H9 (cell line): ENCODE results near the gene PHKA2. TPM values are rescaled to one million over a fixed set of nuclear protein-coding genes. Genes with fewer than 3 reads are reported as not detected.

Experiments used
- DNase-seq: peaks from one replicate; pipeline ENCODE4 v3.0.0-alpha.2; 2017
- H2AFZ ChIP-seq: one replicate; pipeline ENCODE4 v1.6.1; 2013; ENCODE audit warnings: mild to moderate bottlenecking, low read length, control low read depth, moderate library complexity
- H2AK5ac ChIP-seq: 2 replicates; pipeline ENCODE4 v1.6.1; 2013; ENCODE audit warnings: low read length, control low read depth, mixed read lengths; ENCODE audit not compliant: insufficient read length
- H2BK120ac ChIP-seq: one replicate; pipeline ENCODE4 v1.6.1; 2013; ENCODE audit warnings: low read depth, mild to moderate bottlenecking, low read length, control low read depth, inconsistent platforms; ENCODE audit not compliant: poor library complexity, severe bottlenecking
- H2BK12ac ChIP-seq: 2 replicates; pipeline ENCODE4 v1.6.1; 2013; ENCODE audit warnings: low read length, control low read depth, mixed read lengths, low read depth; ENCODE audit not compliant: insufficient read length
- H2BK15ac ChIP-seq: 2 replicates; pipeline ENCODE4 v1.6.1; 2013; ENCODE audit warnings: low read depth, low read length, control low read depth
- H2BK20ac ChIP-seq: one replicate; pipeline ENCODE4 v1.6.1; 2013; ENCODE audit warnings: low read depth, mild to moderate bottlenecking, low read length, control low read depth, inconsistent platforms; ENCODE audit not compliant: poor library complexity, severe bottlenecking
- H2BK5ac ChIP-seq: 2 replicates; pipeline ENCODE4 v1.6.1; 2013; ENCODE audit warnings: low read length, control low read depth, mixed read lengths; ENCODE audit not compliant: insufficient read length
- H3K14ac ChIP-seq: 2 replicates; pipeline ENCODE4 v1.6.1; 2013; ENCODE audit warnings: low read length, control low read depth; ENCODE audit not compliant: insufficient read depth
- H3K18ac ChIP-seq: 2 replicates; pipeline ENCODE4 v1.6.1; 2013; ENCODE audit warnings: low read depth, mild to moderate bottlenecking, mixed read lengths, low read length, control low read depth; ENCODE audit not compliant: insufficient read length
- H3K23ac ChIP-seq: 2 replicates; pipeline ENCODE4 v1.6.1; 2013; ENCODE audit warnings: low read length, control low read depth, mixed read lengths, low read depth; ENCODE audit not compliant: insufficient read length
- H3K23me2 ChIP-seq: 2 replicates; pipeline ENCODE4 v1.6.1; 2013; ENCODE audit warnings: low read depth, mild to moderate bottlenecking, mixed read lengths, low read length, control low read depth; ENCODE audit not compliant: insufficient read length, poor library complexity, severe bottlenecking
- H3K27ac ChIP-seq: 2 replicates; pipeline ENCODE4 v1.5.1; 2013; ENCODE audit warnings: low read length, control low read depth, mixed read lengths, low read depth; ENCODE audit not compliant: insufficient read length
- H3K27me3 ChIP-seq: 2 replicates; pipeline ENCODE4 v1.6.1; 2013; ENCODE audit warnings: low read length, control low read depth, inconsistent platforms; ENCODE audit not compliant: insufficient read depth
- H3K4ac ChIP-seq: 2 replicates; pipeline ENCODE4 v1.6.1; 2013; ENCODE audit warnings: low read depth, mild to moderate bottlenecking, control low read depth, inconsistent platforms, low read length, moderate library complexity
- H3K4me1 ChIP-seq: 2 replicates; pipeline ENCODE4 v1.6.1; 2013; ENCODE audit warnings: low read length, control low read depth, inconsistent platforms; ENCODE audit not compliant: insufficient read depth
- H3K4me2 ChIP-seq: 2 replicates; pipeline ENCODE4 v1.6.1; 2013; ENCODE audit warnings: low read length, control low read depth, mixed read lengths; ENCODE audit not compliant: insufficient read length, insufficient read depth
- H3K56ac ChIP-seq: 2 replicates; pipeline ENCODE4 v1.6.1; 2013; ENCODE audit warnings: low read depth, mild to moderate bottlenecking, mixed read lengths, low read length, control low read depth; ENCODE audit not compliant: insufficient read length
- H3K79me1 ChIP-seq: 2 replicates; pipeline ENCODE4 v1.6.1; 2013; ENCODE audit warnings: low read depth, mild to moderate bottlenecking, moderate library complexity, low read length, control low read depth, inconsistent platforms; ENCODE audit not compliant: insufficient read depth, poor library complexity, severe bottlenecking
- H3K79me2 ChIP-seq: 2 replicates; pipeline ENCODE4 v1.6.1; 2013; ENCODE audit warnings: low read length, control low read depth, inconsistent platforms; ENCODE audit not compliant: insufficient read depth
- H3K9ac ChIP-seq: 2 replicates; pipeline ENCODE4 v1.6.1; 2013; ENCODE audit warnings: low read length, control low read depth, mixed read lengths; ENCODE audit not compliant: insufficient read length; ENCODE audit errors: extremely low read depth
- H3K9me3 ChIP-seq: one replicate; pipeline ENCODE4 v1.6.1; 2013; ENCODE audit warnings: low read depth, low read length, inconsistent platforms; ENCODE audit not compliant: control insufficient read depth
- H3T11ph ChIP-seq: one replicate; pipeline ENCODE4 v1.6.1; 2013; ENCODE audit warnings: mild to moderate bottlenecking, low read length, control low read depth, inconsistent platforms
- H4K20me1 ChIP-seq: one replicate; pipeline ENCODE4 v1.6.1; 2013; ENCODE audit not compliant: control insufficient read depth, insufficient read length, insufficient read depth
- H4K5ac ChIP-seq: 2 replicates; pipeline ENCODE4 v1.6.1; 2013; ENCODE audit warnings: low read depth, mild to moderate bottlenecking, mixed read lengths, low read length, control low read depth; ENCODE audit not compliant: insufficient read length
- H4K8ac ChIP-seq: replicated peaks from 2 replicates; pipeline ENCODE4 v1.6.1; 2013; ENCODE audit warnings: low read length, control low read depth, mixed read lengths, low read depth; ENCODE audit not compliant: insufficient read length
- H4K91ac ChIP-seq: 2 replicates; pipeline ENCODE4 v1.6.1; 2013; ENCODE audit warnings: low read depth, mild to moderate bottlenecking, moderate library complexity, mixed read lengths, low read length, control low read depth; ENCODE audit not compliant: insufficient read length
- H3K27ac Mint-ChIP-seq, 3 experiments: 2 replicates in 2 of 3; 3 replicates in 1 of 3; pipeline ENCODE4 v1.8.0; 2020 to 2021; ENCODE audit warnings: mixed read lengths in 3 of 3, mild to moderate bottlenecking in 1 of 3, moderate library complexity in 1 of 3
- H3K27me3 Mint-ChIP-seq: 2 replicates; pipeline ENCODE4 v1.8.0; 2021; ENCODE audit warnings: low read depth, mild to moderate bottlenecking, moderate library complexity, mixed read lengths
- H3K36me3 Mint-ChIP-seq, 3 experiments: 2 replicates in 2 of 3; 3 replicates in 1 of 3; pipeline ENCODE4 v1.8.0; 2020 to 2021; ENCODE audit warnings: low read depth in 3 of 3, mixed read lengths in 3 of 3; ENCODE audit not compliant: insufficient read depth in 1 of 3
- H3K4me1 Mint-ChIP-seq, 2 experiments: 2 replicates each; pipeline ENCODE4 v1.8.0; 2020; ENCODE audit warnings: mixed read lengths in 2 of 2
- H3K4me3 Mint-ChIP-seq, 2 experiments: 2 replicates in 1 of 2; 3 replicates in 1 of 2; pipeline ENCODE4 v1.8.0; 2020 to 2021; ENCODE audit warnings: mild to moderate bottlenecking in 2 of 2, mixed read lengths in 2 of 2, moderate library complexity in 1 of 2
- H3K9me3 Mint-ChIP-seq, 2 experiments: 2 replicates in 1 of 2; 3 replicates in 1 of 2; pipeline ENCODE4 v1.8.0; 2020; ENCODE audit warnings: mild to moderate bottlenecking in 2 of 2, mixed read lengths in 2 of 2, moderate library complexity in 1 of 2
- WGBS: extraction: QIAGEN DNeasy Blood & Tissue Kit; methylation state at CpG from one replicate; pipeline ENCODE4 v1.1.7; 2013; ENCODE audit warnings: missing lambda C conversion rate, low lambda C conversion rate, mixed read lengths; ENCODE audit not compliant: insufficient read length; ENCODE audit errors: extremely low coverage; 5-methylcytosine and 5-hydroxymethylcytosine counted together
- total RNA-seq: library from RNA; stranded (reverse); gene quantifications from 2 replicates; pipeline ENCODE4 v1.2.1, GENCODE V29; 2021
- TF ChIP-seq, protein P1 (sequence below): fragments of 200-600 bp; sonication (generic); conservative IDR thresholded peaks from 3 replicates; pipeline ENCODE4 v1.8.0; 2021; ENCODE audit warnings: antibody characterized with exemption, mild to moderate bottlenecking

Gene PHKA2
- total RNA-seq, 1 experiment from 2014 or later = 24.2 TPM

DNA sequence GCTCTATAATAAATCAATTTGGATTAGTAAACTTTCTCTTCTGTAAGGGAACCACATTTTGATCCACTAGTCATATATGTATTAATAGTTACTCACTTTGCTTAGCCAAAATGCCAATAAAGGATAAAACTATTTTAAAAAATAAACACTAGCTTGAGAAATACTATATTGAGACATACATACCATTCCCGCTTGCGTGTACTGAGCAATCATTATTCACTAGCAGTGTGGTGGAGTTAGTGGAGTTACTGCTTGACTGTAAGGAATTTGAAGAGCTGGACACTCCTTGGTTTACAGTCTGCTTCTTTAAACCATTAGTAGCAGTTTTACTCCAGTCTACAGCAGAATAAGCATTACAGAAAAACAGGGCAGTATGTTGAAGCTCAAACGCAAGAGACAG lies 10.8 kb upstream of the PHKA2 start:
- H3K27ac ChIP-seq = no peak overlapping the region
- DNase-seq = no peak
- no peaks in the 10 kb centered on the region for H3K27me3 ChIP-seq
- H3K23ac ChIP-seq = no peak overlapping the region
- Mint-ChIP-seq H3K9me3 (peaks cover 43 to 48% of the 10 kb centered on the region in 2 experiments), H3K36me3 (peaks cover 2 to 10% (median 6%) of the 10 kb centered on the region in 3 experiments; a peak in 3 of 7 replicates), H3K4me3 (no peak overlapping the region), H3K4me1 (peaks cover 15 to 25% of the 10 kb centered on the region in 2 experiments), H3K27me3 (no peaks in the 10 kb centered on the region), H3K27ac (no peak overlapping the region)
- no peak overlapping the region for H3T11ph ChIP-seq
- H3K9me3 ChIP-seq = peaks cover 13% of the 10 kb centered on the region
- peaks cover 4% of the 10 kb centered on the region; the same call in 1 of the 2 replicates for H3K4me1 ChIP-seq
- no peak overlapping the region for H2BK12ac ChIP-seq
- no peak overlapping the region for H3K14ac ChIP-seq
- H3K4me2 ChIP-seq = no peak overlapping the region
- no peak overlapping the region for H2AFZ ChIP-seq
- TF ChIP-seq, protein P1, sequence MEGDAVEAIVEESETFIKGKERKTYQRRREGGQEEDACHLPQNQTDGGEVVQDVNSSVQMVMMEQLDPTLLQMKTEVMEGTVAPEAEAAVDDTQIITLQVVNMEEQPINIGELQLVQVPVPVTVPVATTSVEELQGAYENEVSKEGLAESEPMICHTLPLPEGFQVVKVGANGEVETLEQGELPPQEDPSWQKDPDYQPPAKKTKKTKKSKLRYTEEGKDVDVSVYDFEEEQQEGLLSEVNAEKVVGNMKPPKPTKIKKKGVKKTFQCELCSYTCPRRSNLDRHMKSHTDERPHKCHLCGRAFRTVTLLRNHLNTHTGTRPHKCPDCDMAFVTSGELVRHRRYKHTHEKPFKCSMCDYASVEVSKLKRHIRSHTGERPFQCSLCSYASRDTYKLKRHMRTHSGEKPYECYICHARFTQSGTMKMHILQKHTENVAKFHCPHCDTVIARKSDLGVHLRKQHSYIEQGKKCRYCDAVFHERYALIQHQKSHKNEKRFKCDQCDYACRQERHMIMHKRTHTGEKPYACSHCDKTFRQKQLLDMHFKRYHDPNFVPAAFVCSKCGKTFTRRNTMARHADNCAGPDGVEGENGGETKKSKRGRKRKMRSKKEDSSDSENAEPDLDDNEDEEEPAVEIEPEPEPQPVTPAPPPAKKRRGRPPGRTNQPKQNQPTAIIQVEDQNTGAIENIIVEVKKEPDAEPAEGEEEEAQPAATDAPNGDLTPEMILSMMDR = no peak
- no peak overlapping the region for H2BK5ac ChIP-seq
- no peak overlapping the region for H4K5ac ChIP-seq
- no peak overlapping the region for H4K91ac ChIP-seq
- H4K8ac ChIP-seq = no peak overlapping the region
- H3K23me2 ChIP-seq = no peaks in the 10 kb centered on the region
- no CpG with 5 or more reads among the region's 3 CpGs for whole genome bisulfite sequencing
- H4K20me1 ChIP-seq = no peaks in the 10 kb centered on the region
- no peak overlapping the region for H3K18ac ChIP-seq
- H2BK15ac ChIP-seq = no peak overlapping the region
- no peak overlapping the region for H3K4ac ChIP-seq
- no peaks in the 10 kb centered on the region for H3K79me2 ChIP-seq
- H2BK120ac ChIP-seq = no peak overlapping the region
- H2AK5ac ChIP-seq = no peak overlapping the region
- H2BK20ac ChIP-seq = no peak overlapping the region
- no peak overlapping the region for H3K56ac ChIP-seq
- H3K9ac ChIP-seq = no peak overlapping the region
- no peaks in the 10 kb centered on the region for H3K79me1 ChIP-seq
